Colonic mucosa (tissue), 4 donors: ENCODE data around the gene PBX4. TPM values are rescaled to one million over a fixed set of nuclear protein-coding genes. Genes with fewer than 3 reads are reported as not detected.

ENCODE experiments used
- DNase-seq: peaks from one replicate; pipeline ENCODE4 v3.0.0-alpha.2; 2020
- H3K27ac ChIP-seq: fragments of 200-600 bp; one replicate; pipeline ENCODE4 v1.8.0; 2021
- H3K27me3 ChIP-seq: fragments of 200-600 bp; one replicate; pipeline ENCODE4 v1.8.0; 2021
- H3K36me3 ChIP-seq: fragments of 200-600 bp; one replicate; pipeline ENCODE4 v1.8.0; 2021
- H3K4me1 ChIP-seq: fragments of 200-600 bp; one replicate; pipeline ENCODE4 v1.8.0; 2021; ENCODE audit warnings: mild to moderate bottlenecking
- H3K4me3 ChIP-seq: fragments of 200-600 bp; one replicate; pipeline ENCODE4 v1.8.0; 2021
- H3K9ac ChIP-seq, 2 donors: one replicate each; pipeline ENCODE4 v1.7.0; 2013; ENCODE audit warnings: control low read depth in 2 of 2, low read depth in 2 of 2, low read length in 2 of 2
- H3K9me3 ChIP-seq: fragments of 200-600 bp; one replicate; pipeline ENCODE4 v1.8.0; 2021
- CTCF ChIP-seq: fragments of 200-600 bp; IDR thresholded peaks from one replicate; pipeline ENCODE4 v1.8.0; 2022; ENCODE audit warnings: antibody characterized with exemption, mild to moderate bottlenecking
- intact Hi-C: fragments of 100-400 bp; cut with DNase I; formaldehyde crosslinking; loops from one replicate; pipeline ENCODE4 v1.14.1; 2022
- total RNA-seq, 2 donors: library from RNA; stranded (reverse); fragmentation: NEBNext Ultra II Directional in 1 of 2; extraction: Animal tissue kit (Norgen Biotek cat#: 25700) in 1 of 2; gene quantifications; one replicate each; pipeline ENCODE4 v1.2.1, GENCODE V29; 2021
- donor health status: healthy.
- donor health status: DM: no; HTN: no; CAD: no.
- donor health status: DM: no; HTN: no; CAD: no.

The PBX4 gene
- total RNA-seq, 2 donors from 2014 or later: 2.3 to 4.9 TPM

- Histone ChIP-seq H3K27ac (peak overlapping the region; percentile 50), H3K9me3 (no peaks in the 10 kb centered on the region), H3K4me3 (no peak overlapping the region), H3K9ac (peak overlapping the region in 1 of 2 donors; percentile 38), H3K36me3 (no peaks in the 10 kb centered on the region), H3K27me3 (no peaks in the 10 kb centered on the region), H3K4me1 (no peaks in the 10 kb centered on the region)
- intact Hi-C loops: no loop called here
- TF ChIP-seq CTCF: no peak
- DNase-seq: no peak
These were observed 38.7 kb downstream of the PBX4 start for GRCh38 chr19:19579533-19580361.

GRCh38 chr19:19578252-19578651 lies 40.2 kb downstream of the PBX4 start:
- H3K4me1 ChIP-seq: no peaks in the 10 kb centered on the region
- intact Hi-C loops: no loop called here
- no peaks in the 10 kb centered on the region for H3K36me3 ChIP-seq
- no peak overlapping the region for H3K4me3 ChIP-seq
- TF ChIP-seq CTCF: no peak
- H3K9me3 ChIP-seq: no peaks in the 10 kb centered on the region
- DNase-seq: no peak
- H3K27ac ChIP-seq: no peak overlapping the region
- no peaks in the 10 kb centered on the region for H3K27me3 ChIP-seq
- no peak overlapping the region for H3K9ac ChIP-seq

DNA sequence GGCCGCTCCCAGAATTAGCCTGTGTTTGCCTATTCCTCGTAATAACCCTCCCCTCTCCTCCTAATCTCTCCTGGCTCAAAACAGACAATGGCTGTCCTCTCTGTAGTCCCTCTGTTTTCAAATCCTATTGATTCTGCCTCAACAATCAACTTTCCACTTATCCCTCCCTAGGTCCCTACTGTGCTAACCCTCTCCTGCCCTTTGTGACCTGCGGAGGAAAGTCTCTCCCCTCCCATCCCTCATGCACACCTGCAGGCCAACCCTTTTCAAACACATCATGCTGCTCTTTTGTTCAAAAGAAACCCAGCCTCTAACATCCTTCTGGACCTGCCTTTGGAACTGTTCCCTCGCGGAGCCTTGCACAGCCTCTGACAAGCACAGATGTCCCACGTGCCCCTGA lies 43.1 kb downstream of the PBX4 start:
- Histone ChIP-seq H3K4me3 (no peak overlapping the region), H3K27me3 (no peaks in the 10 kb centered on the region), H3K9me3 (no peaks in the 10 kb centered on the region), H3K36me3 (no peaks in the 10 kb centered on the region), H3K4me1 (no peaks in the 10 kb centered on the region), H3K9ac (no peak overlapping the region), H3K27ac (no peak overlapping the region)
- DNase-seq: no peak
- TF ChIP-seq CTCF: no peak
- intact Hi-C loops: no loop called here

GRCh38 chr19:19571071-19571786 lies 47.3 kb downstream of the PBX4 start:
- DNase-seq: no peak
- Histone ChIP-seq H3K9ac (no peak overlapping the region), H3K4me3 (no peak overlapping the region), H3K4me1 (no peaks in the 10 kb centered on the region), H3K27me3 (no peaks in the 10 kb centered on the region), H3K9me3 (no peaks in the 10 kb centered on the region), H3K36me3 (no peaks in the 10 kb centered on the region), H3K27ac (no peak overlapping the region)
- intact Hi-C loops: no loop called here
- no peak for TF ChIP-seq CTCF

- Histone ChIP-seq H3K9ac (no peak overlapping the region), H3K27me3 (no peaks in the 10 kb centered on the region), H3K27ac (no peak overlapping the region), H3K4me1 (no peaks in the 10 kb centered on the region), H3K9me3 (no peaks in the 10 kb centered on the region), H3K4me3 (no peak overlapping the region), H3K36me3 (no peaks in the 10 kb centered on the region)
- intact Hi-C loops: no loop called here
- no peak for DNase-seq
- no peak for TF ChIP-seq CTCF
These were observed 47.9 kb downstream of the PBX4 start for GRCh38 chr19:19570571-19570970.
